GM18909 (cell line): ENCODE data around the gene EGLN1.
"Not testable (repeated sequence)": the region's sequence is repeated elsewhere in the genome, so short reads cannot be mapped to it uniquely, and the experiment has no call there.

Experiments used
- ATAC-seq: cut with Tn5 transposase; IDR thresholded peaks from one replicate; pipeline ENCODE4 v1.9.1; 2021; ENCODE audit warnings: mild to moderate bottlenecking; ENCODE audit not compliant: unreplicated experiment, poor library complexity

Gene EGLN1

GRCh38 chr1:231372501-231372900 is 49.6 kb downstream of the EGLN1 start:
- no peak for ATAC-seq

- no peak for ATAC-seq
These were observed 52.8 kb downstream of the EGLN1 start for GRCh38 chr1:231369282-231369681.

- ATAC-seq, result no peak
These were observed 57.9 kb downstream of the EGLN1 start for GRCh38 chr1:231364192-231364591.

- no peak for ATAC-seq
These were observed 58.5 kb downstream of the EGLN1 start for GRCh38 chr1:231363624-231364023.

- no peak for ATAC-seq
These were observed 59.8 kb downstream of the EGLN1 start for GRCh38 chr1:231362325-231362724.

GRCh38 chr1:231359113-231359512 is 63.0 kb downstream of the EGLN1 start:
- ATAC-seq, result no peak

- ATAC-seq, result peak; percentile 71
These were observed 64.2 kb downstream of the EGLN1 start for GRCh38 chr1:231357831-231358354.

GRCh38 chr1:231357187-231357772 is 64.8 kb downstream of the EGLN1 start:
- ATAC-seq, result no peak

GRCh38 chr1:231355171-231355570 is 66.9 kb downstream of the EGLN1 start:
- no peak for ATAC-seq

GRCh38 chr1:231354330-231355020 is 67.6 kb downstream of the EGLN1 start:
- no peak for ATAC-seq

- no peak for ATAC-seq
These were observed 69.0 kb downstream of the EGLN1 start for GRCh38 chr1:231353086-231353485.

- ATAC-seq, result no peak
These were observed 70.3 kb downstream of the EGLN1 start for GRCh38 chr1:231351816-231352215.

- not testable (repeated sequence) for ATAC-seq
These were observed 73.2 kb downstream of the EGLN1 start for GRCh38 chr1:231348856-231349255.

GRCh38 chr1:231348442-231348841 is 73.6 kb downstream of the EGLN1 start:
- no peak for ATAC-seq

GRCh38 chr1:231347961-231348360 is 74.1 kb downstream of the EGLN1 start:
- ATAC-seq, result no peak

- no peak for ATAC-seq
These were observed 81.6 kb downstream of the EGLN1 start for GRCh38 chr1:231340328-231341013.

- peak; percentile 10 for ATAC-seq
These were observed 83.6 kb downstream of the EGLN1 start, which contains the start of gene SPRTN for GRCh38 chr1:231338270-231339128. Gene SPRTN (plus strand): TSS chr1:231338293. CDS start chr1:231338384, 91 bp downstream.

GRCh38 chr1:231337472-231338269 is 84.4 kb downstream of the EGLN1 start, which contains the start of gene EXOC8:
Gene EXOC8 (minus strand): TSS chr1:231337852. CDS start chr1:231337745, 107 bp downstream.
- ATAC-seq, result peak; percentile 76

GRCh38 chr1:231337043-231337471 is 85.0 kb downstream of the EGLN1 start:
- peak; percentile 10 for ATAC-seq
